ENCODE data around the gene GPC5.

GPC5 gene

DNA sequence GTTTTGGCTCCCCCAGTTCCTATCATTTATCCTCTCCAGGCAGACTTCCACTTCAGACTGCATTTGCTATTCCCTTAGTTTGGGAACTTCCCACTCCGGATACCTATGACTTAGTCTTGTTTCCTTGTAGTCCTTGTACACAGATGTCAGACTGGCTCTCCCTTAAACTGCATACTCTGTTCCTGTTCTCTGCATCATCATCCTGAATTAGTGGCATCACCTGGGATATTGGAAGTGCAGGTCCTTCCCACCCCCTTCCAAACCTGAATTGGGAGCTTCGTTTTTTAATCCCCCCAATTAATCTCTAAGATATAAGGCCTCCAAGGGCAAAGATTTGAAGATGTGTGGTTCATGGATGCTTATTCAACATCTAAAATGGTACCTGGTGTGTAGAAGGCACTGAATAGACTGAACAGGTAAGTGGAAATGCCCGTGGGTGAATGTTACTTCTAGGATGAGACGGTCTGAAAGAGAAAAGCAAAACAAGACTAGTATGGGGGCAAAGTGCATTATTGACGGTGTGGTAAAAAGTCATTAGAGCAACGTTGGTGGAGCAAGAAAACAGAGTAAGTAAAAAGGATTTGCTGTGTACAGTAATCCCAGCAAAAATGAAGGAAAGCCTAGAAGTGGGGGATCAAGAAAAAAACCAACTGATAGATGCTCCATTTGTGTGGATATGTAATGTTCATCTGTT, 41.4 kb upstream of the GPC5 start:
- Histone ChIP-seq H3K4me3 (ENCODE audit: low read depth, low read length) (no peak overlapping the region), H3K27me3 (ENCODE audit: insufficient read depth, low read length) (no peaks in the 10 kb centered on the region), H3K4me1 (ENCODE audit: control insufficient read depth, insufficient read depth, low read length, unreplicated experiment) (no peaks in the 10 kb centered on the region), H3K27ac (ENCODE audit: low read depth, low read length) (no peak overlapping the region), H3K79me2 (ENCODE audit: control insufficient read depth, insufficient read depth, low read length, unreplicated experiment) (peaks cover 7% of the 10 kb centered on the region), H2AFZ (ENCODE audit: low read length, unreplicated experiment) (no peak overlapping the region), H3K36me3 (ENCODE audit: insufficient read depth, low read length) (peaks cover 29% of the 10 kb centered on the region)

DNA sequence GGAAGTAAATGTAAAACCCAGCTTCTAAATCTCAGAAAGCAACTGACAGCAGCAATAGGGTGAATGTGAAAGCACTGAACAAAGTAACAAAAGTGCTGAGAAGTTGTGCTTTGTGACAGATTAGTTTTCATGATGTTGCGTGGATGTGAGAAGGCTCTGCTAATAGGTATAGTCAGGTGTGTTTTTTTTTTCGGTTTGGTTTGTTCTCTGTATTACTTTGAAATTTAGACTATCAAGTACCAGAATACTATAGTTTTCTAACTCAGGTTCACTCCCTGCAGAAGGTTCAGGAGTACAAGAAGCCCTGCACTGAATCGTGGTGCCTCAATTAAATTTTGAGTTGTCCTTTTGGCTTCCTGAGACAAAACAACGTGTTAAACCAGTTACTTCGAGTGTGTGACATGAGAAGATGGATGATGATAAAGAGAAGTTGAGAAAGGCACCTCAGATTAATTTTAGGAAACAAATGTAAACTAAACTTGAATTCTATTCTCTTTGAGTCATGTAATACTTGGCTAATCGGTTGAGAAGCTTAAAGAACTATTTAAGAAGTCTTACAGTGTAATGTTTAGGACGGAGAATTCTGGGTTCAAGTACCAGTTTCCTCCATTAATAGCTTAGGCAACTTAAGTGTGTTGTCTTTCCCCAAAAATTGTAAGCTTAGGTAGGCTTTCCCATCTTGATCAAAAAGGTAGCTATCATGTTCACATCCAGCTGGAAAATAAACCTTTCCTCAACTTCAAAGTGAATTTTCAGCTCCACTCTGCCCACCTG, 40.6 kb upstream of the GPC5 start:
- no peak overlapping the region for H2AFZ ChIP-seq (ENCODE audit: low read length, unreplicated experiment)
- H3K79me2 ChIP-seq (ENCODE audit: control insufficient read depth, insufficient read depth, low read length, unreplicated experiment) = no peaks in the 10 kb centered on the region
- H3K27me3 ChIP-seq (ENCODE audit: insufficient read depth, low read length) = no peaks in the 10 kb centered on the region
- peaks cover 27% of the 10 kb centered on the region for H3K36me3 ChIP-seq (ENCODE audit: insufficient read depth, low read length)
- no peak overlapping the region for H3K4me3 ChIP-seq (ENCODE audit: low read depth, low read length)
- H3K4me1 ChIP-seq (ENCODE audit: control insufficient read depth, insufficient read depth, low read length, unreplicated experiment) = no peaks in the 10 kb centered on the region
- no peak overlapping the region for H3K27ac ChIP-seq (ENCODE audit: low read depth, low read length)

DNA sequence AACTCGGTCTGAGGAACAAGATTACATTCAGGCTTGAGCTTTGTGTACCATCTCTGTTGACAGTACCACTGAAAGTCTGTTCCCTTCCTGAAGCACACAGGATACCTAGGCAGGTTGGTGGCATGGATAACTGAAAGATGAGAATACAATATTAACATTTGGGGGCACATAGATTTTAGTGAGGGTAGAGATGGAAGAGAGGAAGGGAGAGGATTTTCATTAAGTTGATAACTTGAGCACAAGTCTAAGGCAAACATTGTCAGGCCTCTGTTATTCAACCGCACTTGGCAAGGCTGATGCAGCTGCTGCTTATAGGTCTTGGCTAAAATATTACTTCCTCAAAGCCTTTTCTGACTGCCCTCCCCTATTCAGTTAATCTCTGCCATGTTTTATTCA, 40.0 kb upstream of the GPC5 start:
- H3K27ac ChIP-seq (ENCODE audit: low read depth, low read length) = no peak overlapping the region

DNA sequence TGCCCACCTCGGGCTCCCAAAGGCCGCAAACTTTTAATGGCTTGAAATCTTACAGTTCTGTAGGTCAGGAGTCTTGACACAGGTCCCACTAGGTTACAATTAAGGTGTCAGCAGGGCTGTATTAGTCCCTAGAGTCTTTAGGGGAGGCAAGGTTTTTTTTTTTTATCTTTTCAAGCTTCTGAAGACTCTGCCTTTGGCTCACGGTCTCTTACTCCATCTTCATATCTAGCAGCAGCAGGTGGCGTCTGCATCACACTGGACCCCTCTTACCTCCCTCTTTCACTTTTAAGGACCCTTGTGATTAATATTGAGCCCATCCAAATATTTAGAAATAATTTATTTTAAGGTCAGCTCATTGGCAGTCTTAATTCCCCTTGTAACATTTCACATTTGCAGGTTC, 39.3 kb upstream of the GPC5 start:
- Histone ChIP-seq H3K27me3 (ENCODE audit: insufficient read depth, low read length) (no peaks in the 10 kb centered on the region), H3K27ac (ENCODE audit: low read depth, low read length) (no peak overlapping the region), H3K79me2 (ENCODE audit: control insufficient read depth, insufficient read depth, low read length, unreplicated experiment) (no peaks in the 10 kb centered on the region), H2AFZ (ENCODE audit: low read length, unreplicated experiment) (no peak overlapping the region), H3K4me1 (ENCODE audit: control insufficient read depth, insufficient read depth, low read length, unreplicated experiment) (no peaks in the 10 kb centered on the region), H3K4me3 (ENCODE audit: low read depth, low read length) (no peak overlapping the region), H3K36me3 (ENCODE audit: insufficient read depth, low read length) (peaks cover 16% of the 10 kb centered on the region)

More for the DNA sequence above, 40.0 kb upstream of the GPC5 start:
- Histone ChIP-seq H3K27me3 (ENCODE audit: insufficient read depth, low read length) (no peaks in the 10 kb centered on the region), H3K4me1 (ENCODE audit: control insufficient read depth, insufficient read depth, low read length, unreplicated experiment) (no peaks in the 10 kb centered on the region), H3K36me3 (ENCODE audit: insufficient read depth, low read length) (peaks cover 23% of the 10 kb centered on the region), H3K4me3 (ENCODE audit: low read depth, low read length) (no peak overlapping the region), H3K79me2 (ENCODE audit: control insufficient read depth, insufficient read depth, low read length, unreplicated experiment) (no peaks in the 10 kb centered on the region), H2AFZ (ENCODE audit: low read length, unreplicated experiment) (no peak overlapping the region)

- Histone ChIP-seq H2AFZ (ENCODE audit: low read length, unreplicated experiment) (no peak overlapping the region), H3K27ac (ENCODE audit: low read depth, low read length) (no peak overlapping the region), H3K79me2 (ENCODE audit: control insufficient read depth, insufficient read depth, low read length, unreplicated experiment) (no peaks in the 10 kb centered on the region), H3K4me1 (ENCODE audit: control insufficient read depth, insufficient read depth, low read length, unreplicated experiment) (no peaks in the 10 kb centered on the region), H3K27me3 (ENCODE audit: insufficient read depth, low read length) (no peaks in the 10 kb centered on the region), H3K4me3 (ENCODE audit: low read depth, low read length) (no peak overlapping the region), H3K36me3 (ENCODE audit: insufficient read depth, low read length) (peaks cover 11% of the 10 kb centered on the region; the same call in 1 of the 2 replicates)
Measured at GRCh38 chr13:91359631-91360030, 38.8 kb upstream of the GPC5 start.

DNA sequence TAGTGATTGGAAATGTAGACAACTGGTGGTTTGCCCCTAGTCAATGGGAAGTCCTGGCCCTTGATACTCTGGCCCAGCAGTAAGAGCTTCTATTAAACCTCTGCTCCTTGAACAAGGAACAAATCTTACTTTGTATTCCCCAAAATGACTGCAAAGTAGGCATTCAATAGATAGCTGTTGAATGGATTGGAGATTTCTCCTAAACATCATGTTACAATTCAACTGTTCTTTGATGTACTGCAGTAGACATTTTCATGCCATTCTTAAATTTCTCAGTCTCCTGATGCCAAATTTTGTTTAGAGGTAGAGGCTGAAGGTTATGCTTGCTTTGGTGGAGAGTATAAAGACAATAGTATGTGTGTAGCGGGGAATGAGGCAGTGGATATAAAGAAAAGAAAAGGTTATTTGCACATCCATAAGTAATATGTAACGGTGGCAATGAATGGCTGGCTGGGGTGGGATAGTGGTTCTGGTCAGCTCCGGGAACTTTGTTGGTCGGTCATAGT, 38.1 kb upstream of the GPC5 start:
- Histone ChIP-seq H3K79me2 (ENCODE audit: control insufficient read depth, insufficient read depth, low read length, unreplicated experiment) (no peaks in the 10 kb centered on the region), H3K36me3 (ENCODE audit: insufficient read depth, low read length) (0 out of 2 replicates have a peak, but pooled peaks cover 5% of the 10 kb centered on the region), H3K4me1 (ENCODE audit: control insufficient read depth, insufficient read depth, low read length, unreplicated experiment) (no peaks in the 10 kb centered on the region), H3K27ac (ENCODE audit: low read depth, low read length) (no peak overlapping the region), H3K27me3 (ENCODE audit: insufficient read depth, low read length) (no peaks in the 10 kb centered on the region), H3K4me3 (ENCODE audit: low read depth, low read length) (no peak overlapping the region), H2AFZ (ENCODE audit: low read length, unreplicated experiment) (no peak overlapping the region)

DNA sequence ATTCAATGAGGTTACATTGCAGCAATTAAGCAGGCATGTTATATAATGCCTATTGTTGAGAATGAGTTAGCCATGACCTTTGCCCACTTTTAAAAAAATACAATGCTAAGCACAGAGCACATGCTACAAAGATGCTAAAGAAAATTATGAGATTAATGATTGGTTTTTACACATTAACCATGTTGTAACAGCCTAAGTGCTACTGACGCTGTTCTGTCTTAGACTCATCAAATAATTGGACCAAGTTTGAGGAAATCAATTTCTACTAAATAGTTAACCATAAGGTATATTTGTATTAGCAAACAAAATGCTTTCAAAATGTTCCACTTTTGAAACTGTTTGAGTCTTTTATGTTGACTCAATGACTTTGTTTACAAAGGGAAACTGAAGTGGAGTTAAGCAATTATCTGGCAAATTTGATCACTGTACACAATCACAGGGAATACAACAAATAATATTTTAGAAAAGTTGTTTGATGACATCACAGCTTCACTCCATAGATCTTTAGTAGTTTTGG, 36.6 kb upstream of the GPC5 start:
- no peaks in the 10 kb centered on the region for H3K36me3 ChIP-seq (ENCODE audit: insufficient read depth, low read length)
- H3K4me1 ChIP-seq (ENCODE audit: control insufficient read depth, insufficient read depth, low read length, unreplicated experiment) = no peaks in the 10 kb centered on the region
- no peaks in the 10 kb centered on the region for H3K79me2 ChIP-seq (ENCODE audit: control insufficient read depth, insufficient read depth, low read length, unreplicated experiment)
- H3K4me3 ChIP-seq (ENCODE audit: low read depth, low read length) = no peak overlapping the region
- H3K27me3 ChIP-seq (ENCODE audit: insufficient read depth, low read length) = no peaks in the 10 kb centered on the region
- no peak overlapping the region for H2AFZ ChIP-seq (ENCODE audit: low read length, unreplicated experiment)
- H3K27ac ChIP-seq (ENCODE audit: low read depth, low read length) = no peak overlapping the region

DNA sequence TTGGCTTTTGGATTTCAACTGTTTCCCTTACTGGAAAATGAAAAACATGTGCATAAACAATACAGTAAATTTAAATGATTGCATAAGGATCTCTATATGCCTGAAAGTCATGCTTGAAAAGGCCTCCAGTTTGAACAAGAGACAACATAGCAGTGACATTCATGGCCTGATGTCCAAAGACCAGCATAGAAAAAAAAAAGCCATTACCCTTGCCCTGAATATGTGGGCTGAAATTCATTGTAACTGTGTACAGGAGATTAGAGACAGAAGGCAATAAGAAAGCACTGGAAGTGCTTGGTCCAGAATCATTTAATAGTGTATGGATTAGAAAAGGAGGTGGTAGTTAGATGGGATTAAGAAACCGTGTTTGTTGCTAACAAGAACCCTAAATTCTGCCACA, 35.5 kb upstream of the GPC5 start:
- Histone ChIP-seq H3K27me3 (ENCODE audit: insufficient read depth, low read length) (no peaks in the 10 kb centered on the region), H3K4me1 (ENCODE audit: control insufficient read depth, insufficient read depth, low read length, unreplicated experiment) (no peaks in the 10 kb centered on the region), H3K27ac (ENCODE audit: low read depth, low read length) (no peak overlapping the region)

DNA sequence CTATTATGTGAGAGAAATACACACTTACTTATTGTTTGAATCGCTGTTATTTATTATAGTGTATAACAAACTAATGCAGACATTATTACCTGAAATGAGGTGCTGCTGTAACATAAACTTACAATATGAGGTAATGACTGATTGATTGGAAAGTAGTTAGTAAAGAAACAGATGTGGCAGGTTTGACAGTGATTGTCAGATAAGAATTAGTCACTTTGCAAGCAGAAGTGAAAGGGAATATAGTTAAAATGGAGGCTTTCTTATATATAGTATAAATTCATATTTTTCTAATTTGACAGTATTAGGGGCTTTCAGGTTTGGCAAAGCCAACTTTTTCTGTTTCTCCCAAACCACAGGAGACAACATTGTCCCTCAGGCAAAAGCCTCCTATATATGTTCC, 30.3 kb upstream of the GPC5 start:
- Histone ChIP-seq H3K4me3 (ENCODE audit: low read depth, low read length) (no peak overlapping the region), H3K36me3 (ENCODE audit: insufficient read depth, low read length) (no peaks in the 10 kb centered on the region), H3K79me2 (ENCODE audit: control insufficient read depth, insufficient read depth, low read length, unreplicated experiment) (no peaks in the 10 kb centered on the region), H3K4me1 (ENCODE audit: control insufficient read depth, insufficient read depth, low read length, unreplicated experiment) (no peaks in the 10 kb centered on the region), H3K27ac (ENCODE audit: low read depth, low read length) (no peak overlapping the region), H2AFZ (ENCODE audit: low read length, unreplicated experiment) (no peak overlapping the region), H3K27me3 (ENCODE audit: insufficient read depth, low read length) (peaks cover 3% of the 10 kb centered on the region; the same call in 1 of the 2 replicates)

More for the DNA sequence above, 35.5 kb upstream of the GPC5 start:
- Histone ChIP-seq H2AFZ (ENCODE audit: low read length, unreplicated experiment) (no peak overlapping the region), H3K36me3 (ENCODE audit: insufficient read depth, low read length) (no peaks in the 10 kb centered on the region), H3K79me2 (ENCODE audit: control insufficient read depth, insufficient read depth, low read length, unreplicated experiment) (no peaks in the 10 kb centered on the region), H3K4me3 (ENCODE audit: low read depth, low read length) (no peak overlapping the region)

DNA sequence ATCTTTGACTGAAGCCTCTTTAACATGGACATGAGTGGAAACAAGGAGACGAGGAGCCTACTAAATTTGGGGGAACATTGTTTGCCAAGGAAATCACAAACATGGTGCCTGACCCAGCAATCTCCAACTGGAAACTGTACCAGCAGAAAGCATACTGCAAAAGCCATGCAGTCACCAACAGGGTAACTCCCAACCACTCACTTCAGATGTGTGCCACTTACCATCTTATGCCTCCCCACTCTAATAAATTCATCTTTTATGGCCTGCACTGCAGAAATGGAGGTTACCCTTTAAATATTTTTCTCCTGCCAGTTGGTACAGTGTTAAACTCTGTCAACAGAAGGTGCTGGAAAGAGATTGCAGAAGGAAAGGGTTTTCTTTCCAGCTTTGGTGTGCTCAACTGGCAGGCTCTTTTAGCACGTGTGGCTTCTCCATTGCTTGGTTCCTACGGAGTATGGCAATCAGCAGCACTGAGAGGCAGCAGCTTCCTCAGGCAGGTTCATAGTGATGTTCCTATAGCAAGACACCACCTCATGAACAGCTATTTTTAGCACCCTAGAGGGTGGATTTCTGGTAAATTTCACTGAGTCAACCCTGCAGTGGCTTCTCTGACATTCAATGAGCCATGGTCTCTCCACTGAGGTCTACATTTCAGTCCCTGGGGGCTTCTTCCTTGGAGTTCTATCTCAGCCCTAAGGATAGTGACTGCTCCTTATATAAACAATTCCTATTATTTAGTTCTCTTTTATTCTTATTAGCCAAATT, 29.6 kb upstream of the GPC5 start:
- H3K27ac ChIP-seq (ENCODE audit: low read depth, low read length) = no peak overlapping the region
- no peaks in the 10 kb centered on the region for H3K79me2 ChIP-seq (ENCODE audit: control insufficient read depth, insufficient read depth, low read length, unreplicated experiment)
- H3K4me3 ChIP-seq (ENCODE audit: low read depth, low read length) = no peak overlapping the region
- H3K27me3 ChIP-seq (ENCODE audit: insufficient read depth, low read length) = peaks cover 9% of the 10 kb centered on the region; the same call in 1 of the 2 replicates
- H3K36me3 ChIP-seq (ENCODE audit: insufficient read depth, low read length) = no peaks in the 10 kb centered on the region
- H3K4me1 ChIP-seq (ENCODE audit: control insufficient read depth, insufficient read depth, low read length, unreplicated experiment) = no peaks in the 10 kb centered on the region
- H2AFZ ChIP-seq (ENCODE audit: low read length, unreplicated experiment) = no peak overlapping the region

Data from ACC112 (cell line).